Gastrocnemius medialis (tissue), 4 donors: Measurements from ENCODE around the gene MDFIC. TPM values are rescaled to one million over a fixed set of nuclear protein-coding genes. Genes with fewer than 3 reads are reported as not detected.
A peak's percentile ranks its signal among the peaks of the same experiment; 100 is the strongest.

Experiments used
- ATAC-seq, 2 donors: fragments of 150-250 bp; one replicate each; pipeline ENCODE4 v1.9.1; 2016
- DNase-seq, 2 donors: peaks; one replicate each; pipeline ENCODE4 v3.0.0-alpha.2; 2019
- H3K27ac ChIP-seq, 4 donors: fragments of 200-600 bp; sonication (generic); 1 replicate in 1 of 4; 2 replicates in 3 of 4; pipeline ENCODE4 v1.5.1; 2016 to 2018; ENCODE audit warnings: mild to moderate bottlenecking in 2 of 4, moderate library complexity in 1 of 4
- H3K27me3 ChIP-seq, 3 donors: fragments of 200-600 bp; sonication (generic) in 2 of 3; 1 replicate in 1 of 3; 2 replicates in 2 of 3; pipeline versions ENCODE4 v1.5.1 to v1.6.0; 2016 to 2019; ENCODE audit warnings: mild to moderate bottlenecking in 1 of 3, moderate library complexity in 1 of 3
- H3K36me3 ChIP-seq, 2 donors: fragments of 200-600 bp; sonication (generic) in 1 of 2; one replicate each; pipeline ENCODE4 v1.5.1; 2017 to 2018
- H3K4me1 ChIP-seq, 2 donors: fragments of 200-600 bp; sonication (generic) in 1 of 2; one replicate each; pipeline ENCODE4 v1.5.1; 2016 to 2017; ENCODE audit warnings: mild to moderate bottlenecking in 2 of 2
- H3K4me3 ChIP-seq, 4 donors: fragments of 200-600 bp; sonication (generic) in 3 of 4; 1 replicate in 1 of 4; 2 replicates in 3 of 4; pipeline ENCODE4 v1.5.1; 2016 to 2019; ENCODE audit warnings: mild to moderate bottlenecking in 2 of 4
- H3K9me3 ChIP-seq, 3 donors: fragments of 200-600 bp; sonication (generic) in 2 of 3; 1 replicate in 1 of 3; 2 replicates in 2 of 3; pipeline ENCODE4 v1.5.1; 2016 to 2019
- POLR2A ChIP-seq, 2 donors: fragments of 450-650 bp; IDR thresholded peaks; one replicate each; pipeline ENCODE4 v1.6.1; 2017; ENCODE audit warnings: antibody characterized with exemption in 2 of 2, mild to moderate bottlenecking in 2 of 2, moderate library complexity in 2 of 2
- in situ Hi-C, 4 donors: fragments of 200-750 bp; cut with MboI; loops; one replicate each; pipeline versions ENCODE4 v1.15.0 to v1.8.0; 2017; ENCODE audit warnings: low sequenced_read_pairs in 4 of 4
- intact Hi-C: fragments of 100-400 bp; cut with DNase I; formaldehyde crosslinking; loops from one replicate; pipeline ENCODE4 v1.15.1; 2023; ENCODE audit warnings: low total_unique reads
- total RNA-seq, 4 donors: library from RNA; depleted of rRNA; stranded (reverse); fragments of >200 nt; gene quantifications; one replicate each; pipeline versions ENCODE4 v1.1.0 to v1.2.3, GENCODE V29; 2016
- TF ChIP-seq, protein P1 (sequence below), 5 experiments: fragments of 450-650 bp in 3 of 5; fragments of 200-600 bp in 2 of 5; sonication (generic) in 2 of 5; IDR thresholded peaks in 4 of 5; conservative IDR thresholded peaks in 1 of 5; 1 replicate in 4 of 5; 2 replicates in 1 of 5; pipeline ENCODE4 v1.5.1; 2016 to 2019; ENCODE audit warnings: antibody characterized with exemption in 5 of 5, mild to moderate bottlenecking in 3 of 5, moderate library complexity in 3 of 5

MDFIC gene
- total RNA-seq, 4 donors from 2014 or later: 6.3 to 11.6 (median 10.6) TPM

DNA sequence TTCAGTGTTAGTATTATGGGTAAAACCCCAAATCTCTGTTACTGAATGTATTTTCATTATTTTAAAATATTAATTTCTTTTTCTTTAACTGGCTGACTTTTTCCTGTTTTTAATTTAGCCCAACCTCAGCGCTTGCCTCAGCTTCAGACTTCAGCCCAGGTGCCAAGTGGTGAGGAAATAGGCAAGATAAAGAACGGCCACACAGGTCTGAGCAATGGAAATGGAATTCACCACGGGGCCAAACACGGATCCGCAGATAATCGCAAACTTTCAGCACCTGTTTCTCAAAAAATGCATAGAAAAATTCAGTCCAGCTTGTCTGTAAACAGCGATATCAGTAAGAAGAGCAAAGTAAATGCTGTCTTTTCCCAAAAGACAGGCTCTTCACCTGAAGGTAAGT, 57.5 kb downstream of the MDFIC start:
- peak; percentile 70 to 78 for DNase-seq
- H3K4me3 ChIP-seq: peak overlapping the region; percentile 14 to 40 (median 30)
- no peaks in the 10 kb centered on the region for H3K36me3 ChIP-seq
- H3K27ac ChIP-seq: peak overlapping the region; percentile 77 to 85 (median 82)
- no peaks in the 10 kb centered on the region for H3K27me3 ChIP-seq
- no peaks in the 10 kb centered on the region for H3K9me3 ChIP-seq
- no peak for TF ChIP-seq POLR2A (IDR thresholded peaks at IDR 0.05)
- TF ChIP-seq, protein P1, sequence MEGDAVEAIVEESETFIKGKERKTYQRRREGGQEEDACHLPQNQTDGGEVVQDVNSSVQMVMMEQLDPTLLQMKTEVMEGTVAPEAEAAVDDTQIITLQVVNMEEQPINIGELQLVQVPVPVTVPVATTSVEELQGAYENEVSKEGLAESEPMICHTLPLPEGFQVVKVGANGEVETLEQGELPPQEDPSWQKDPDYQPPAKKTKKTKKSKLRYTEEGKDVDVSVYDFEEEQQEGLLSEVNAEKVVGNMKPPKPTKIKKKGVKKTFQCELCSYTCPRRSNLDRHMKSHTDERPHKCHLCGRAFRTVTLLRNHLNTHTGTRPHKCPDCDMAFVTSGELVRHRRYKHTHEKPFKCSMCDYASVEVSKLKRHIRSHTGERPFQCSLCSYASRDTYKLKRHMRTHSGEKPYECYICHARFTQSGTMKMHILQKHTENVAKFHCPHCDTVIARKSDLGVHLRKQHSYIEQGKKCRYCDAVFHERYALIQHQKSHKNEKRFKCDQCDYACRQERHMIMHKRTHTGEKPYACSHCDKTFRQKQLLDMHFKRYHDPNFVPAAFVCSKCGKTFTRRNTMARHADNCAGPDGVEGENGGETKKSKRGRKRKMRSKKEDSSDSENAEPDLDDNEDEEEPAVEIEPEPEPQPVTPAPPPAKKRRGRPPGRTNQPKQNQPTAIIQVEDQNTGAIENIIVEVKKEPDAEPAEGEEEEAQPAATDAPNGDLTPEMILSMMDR (IDR thresholded peaks at IDR 0.05 in 4 of 5, conservative IDR thresholded peaks at IDR 0.05 in 1 of 5): no peak
- intact Hi-C loops (loop anchor here (5.0 kb wide), 1 partner anchor 57 kb away; the partner anchor contains the start of gene MDFIC), in situ Hi-C loops (no loop called here)
- peaks cover 32 to 43% of the 10 kb centered on the region in 2 donors for H3K4me1 ChIP-seq
- peak; percentile 98 for ATAC-seq

DNA sequence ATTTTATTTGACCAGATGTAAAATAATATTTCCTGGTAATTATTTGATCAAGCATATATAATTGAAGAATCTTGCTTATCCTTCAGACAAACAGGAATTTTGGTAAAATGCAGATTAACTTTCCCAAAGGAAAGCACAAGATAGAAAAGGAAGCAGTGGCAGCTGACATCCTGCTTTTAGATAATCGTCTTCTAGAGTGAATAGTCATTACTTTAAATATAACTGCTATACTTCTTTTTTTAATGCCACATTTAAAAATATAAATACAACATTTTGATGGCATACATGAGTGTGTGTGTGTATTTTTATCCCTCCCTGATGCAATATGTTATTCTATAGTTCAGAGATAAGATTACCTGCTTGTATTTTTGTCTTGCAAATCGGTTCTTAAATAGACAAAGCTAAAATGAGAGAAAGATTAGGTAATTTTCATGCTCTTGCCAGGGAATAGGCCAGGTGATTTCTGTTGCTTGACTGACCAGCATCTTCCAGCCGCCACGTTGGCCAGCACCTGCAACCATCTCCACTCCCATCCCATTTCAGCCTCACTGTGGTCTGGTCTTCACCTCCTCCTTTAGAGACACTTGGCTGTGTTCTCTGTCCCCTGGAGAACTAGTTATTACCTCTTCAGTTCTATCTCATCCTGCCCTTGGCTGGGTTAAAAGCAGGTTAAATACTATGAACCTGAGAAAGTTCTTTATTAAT, 58.1 kb downstream of the MDFIC start:
- no peaks in the 10 kb centered on the region for H3K9me3 ChIP-seq
- H3K4me3 ChIP-seq: peak overlapping the region; percentile 14 to 40 (median 30)
- ATAC-seq: peak; percentile 66 to 72
- H3K36me3 ChIP-seq: no peaks in the 10 kb centered on the region
- H3K27ac ChIP-seq: peak overlapping the region; percentile 77 to 85 (median 82)
- H3K4me1 ChIP-seq: peaks cover 34 to 47% of the 10 kb centered on the region in 2 donors
- intact Hi-C loops: loop anchor here (5.0 kb wide), 1 partner anchor 58 kb away; the partner anchor contains the start of gene MDFIC
- in situ Hi-C loops: no loop called here
- DNase-seq: peak; percentile 3 to 20
- no peaks in the 10 kb centered on the region for H3K27me3 ChIP-seq
- no peak for TF ChIP-seq POLR2A (IDR thresholded peaks at IDR 0.05)
- TF ChIP-seq, protein P1 (IDR thresholded peaks at IDR 0.05 in 4 of 5, conservative IDR thresholded peaks at IDR 0.05 in 1 of 5): no peak

DNA sequence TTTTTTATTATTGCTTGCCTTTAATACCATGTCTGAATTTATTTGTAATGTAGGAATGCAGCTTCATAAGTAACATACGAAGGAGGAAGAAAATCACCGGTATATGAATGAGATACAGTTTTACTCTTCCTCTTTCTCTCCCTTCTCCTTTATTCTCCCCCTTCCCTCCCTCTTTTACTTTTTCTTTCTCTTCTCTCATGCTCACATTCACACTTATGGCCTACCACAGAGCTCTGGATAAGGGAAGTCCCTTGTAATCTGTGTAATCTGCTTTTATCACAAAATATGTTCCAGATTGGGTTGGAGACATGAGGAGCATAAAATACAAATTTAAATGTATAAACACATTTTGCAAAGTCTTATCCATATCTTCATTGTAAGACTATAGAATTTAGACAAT, 59.4 kb downstream of the MDFIC start:
- Histone ChIP-seq H3K4me3 (peak overlapping the region in 1 of 4 donors; percentile 5), H3K27me3 (no peaks in the 10 kb centered on the region), H3K27ac (peak overlapping the region in 2 of 4 donors; percentile 77 to 85), H3K36me3 (no peaks in the 10 kb centered on the region), H3K4me1 (peaks cover 39 to 54% of the 10 kb centered on the region in 2 donors), H3K9me3 (no peaks in the 10 kb centered on the region)
- in situ Hi-C loops: no loop called here
- intact Hi-C loops: no loop called here
- no peak for DNase-seq
- TF ChIP-seq, protein P1 (IDR thresholded peaks at IDR 0.05 in 4 of 5, conservative IDR thresholded peaks at IDR 0.05 in 1 of 5): no peak
- ATAC-seq: no peak

DNA sequence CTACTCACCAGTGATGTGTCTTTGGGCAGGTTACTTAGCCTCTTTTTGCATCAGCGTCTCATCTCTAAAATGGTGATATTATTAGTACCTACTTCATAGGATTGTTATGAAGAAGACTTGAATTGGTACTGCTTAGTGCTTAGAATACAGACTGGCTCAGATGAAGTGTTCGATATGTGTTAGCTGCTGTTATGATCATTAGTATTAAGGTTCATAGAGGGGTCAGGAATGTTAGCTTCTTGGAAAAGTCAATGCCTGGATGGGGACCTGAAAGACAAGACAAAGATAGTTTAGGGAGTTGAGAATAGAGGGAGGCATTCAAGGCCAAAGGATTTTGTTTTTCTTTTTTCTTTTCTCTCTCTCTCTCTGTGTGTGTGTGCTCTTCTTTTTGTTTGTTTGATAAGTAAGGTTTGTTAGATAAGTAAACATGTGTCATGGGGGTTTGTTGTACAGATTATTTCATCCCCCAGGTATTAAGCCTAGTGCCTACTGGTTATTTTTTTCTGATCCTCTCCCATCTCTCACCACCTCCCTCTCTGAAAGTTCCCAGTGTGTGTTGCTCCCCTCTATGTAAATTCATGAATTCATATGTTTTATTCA, 63.3 kb downstream of the MDFIC start:
- no peak for TF ChIP-seq POLR2A (IDR thresholded peaks at IDR 0.05)
- TF ChIP-seq, protein P1 (IDR thresholded peaks at IDR 0.05 in 4 of 5, conservative IDR thresholded peaks at IDR 0.05 in 1 of 5): no peak
- no peaks in the 10 kb centered on the region for H3K9me3 ChIP-seq
- intact Hi-C loops (no loop called here), in situ Hi-C loops (no loop called here)
- H3K4me3 ChIP-seq: no peak overlapping the region
- H3K27ac ChIP-seq: no peak overlapping the region
- no peaks in the 10 kb centered on the region for H3K27me3 ChIP-seq
- DNase-seq: no peak
- no peak for ATAC-seq
- no peaks in the 10 kb centered on the region for H3K36me3 ChIP-seq
- peaks cover 50 to 62% of the 10 kb centered on the region in 2 donors for H3K4me1 ChIP-seq
